ENCODE data around the gene STAT6.

Gene STAT6

GRCh38 chr12:57135527-57136326, 24.6 kb upstream of the STAT6 start:
- no peak for DNase-seq (ENCODE audit: low spot score)
- TF ChIP-seq, protein P1, sequence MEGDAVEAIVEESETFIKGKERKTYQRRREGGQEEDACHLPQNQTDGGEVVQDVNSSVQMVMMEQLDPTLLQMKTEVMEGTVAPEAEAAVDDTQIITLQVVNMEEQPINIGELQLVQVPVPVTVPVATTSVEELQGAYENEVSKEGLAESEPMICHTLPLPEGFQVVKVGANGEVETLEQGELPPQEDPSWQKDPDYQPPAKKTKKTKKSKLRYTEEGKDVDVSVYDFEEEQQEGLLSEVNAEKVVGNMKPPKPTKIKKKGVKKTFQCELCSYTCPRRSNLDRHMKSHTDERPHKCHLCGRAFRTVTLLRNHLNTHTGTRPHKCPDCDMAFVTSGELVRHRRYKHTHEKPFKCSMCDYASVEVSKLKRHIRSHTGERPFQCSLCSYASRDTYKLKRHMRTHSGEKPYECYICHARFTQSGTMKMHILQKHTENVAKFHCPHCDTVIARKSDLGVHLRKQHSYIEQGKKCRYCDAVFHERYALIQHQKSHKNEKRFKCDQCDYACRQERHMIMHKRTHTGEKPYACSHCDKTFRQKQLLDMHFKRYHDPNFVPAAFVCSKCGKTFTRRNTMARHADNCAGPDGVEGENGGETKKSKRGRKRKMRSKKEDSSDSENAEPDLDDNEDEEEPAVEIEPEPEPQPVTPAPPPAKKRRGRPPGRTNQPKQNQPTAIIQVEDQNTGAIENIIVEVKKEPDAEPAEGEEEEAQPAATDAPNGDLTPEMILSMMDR (IDR thresholded peaks at IDR 0.05; ENCODE audit: extremely low read depth, missing control alignments) = no peak

- DNase-seq (ENCODE audit: low spot score) = no peak
- TF ChIP-seq, protein P1 (IDR thresholded peaks at IDR 0.05; ENCODE audit: extremely low read depth, missing control alignments) = no peak
Measured at GRCh38 chr12:57134949-57135348, 23.8 kb upstream of the STAT6 start.

GRCh38 chr12:57133916-57134315, 22.8 kb upstream of the STAT6 start:
- DNase-seq (ENCODE audit: low spot score) = no peak
- TF ChIP-seq, protein P1 (IDR thresholded peaks at IDR 0.05; ENCODE audit: extremely low read depth, missing control alignments) = no peak

- TF ChIP-seq, protein P1 (IDR thresholded peaks at IDR 0.05; ENCODE audit: extremely low read depth, missing control alignments) = no peak
- no peak for DNase-seq (ENCODE audit: low spot score)
Measured at GRCh38 chr12:57133013-57133569, 21.9 kb upstream of the STAT6 start.

DNA sequence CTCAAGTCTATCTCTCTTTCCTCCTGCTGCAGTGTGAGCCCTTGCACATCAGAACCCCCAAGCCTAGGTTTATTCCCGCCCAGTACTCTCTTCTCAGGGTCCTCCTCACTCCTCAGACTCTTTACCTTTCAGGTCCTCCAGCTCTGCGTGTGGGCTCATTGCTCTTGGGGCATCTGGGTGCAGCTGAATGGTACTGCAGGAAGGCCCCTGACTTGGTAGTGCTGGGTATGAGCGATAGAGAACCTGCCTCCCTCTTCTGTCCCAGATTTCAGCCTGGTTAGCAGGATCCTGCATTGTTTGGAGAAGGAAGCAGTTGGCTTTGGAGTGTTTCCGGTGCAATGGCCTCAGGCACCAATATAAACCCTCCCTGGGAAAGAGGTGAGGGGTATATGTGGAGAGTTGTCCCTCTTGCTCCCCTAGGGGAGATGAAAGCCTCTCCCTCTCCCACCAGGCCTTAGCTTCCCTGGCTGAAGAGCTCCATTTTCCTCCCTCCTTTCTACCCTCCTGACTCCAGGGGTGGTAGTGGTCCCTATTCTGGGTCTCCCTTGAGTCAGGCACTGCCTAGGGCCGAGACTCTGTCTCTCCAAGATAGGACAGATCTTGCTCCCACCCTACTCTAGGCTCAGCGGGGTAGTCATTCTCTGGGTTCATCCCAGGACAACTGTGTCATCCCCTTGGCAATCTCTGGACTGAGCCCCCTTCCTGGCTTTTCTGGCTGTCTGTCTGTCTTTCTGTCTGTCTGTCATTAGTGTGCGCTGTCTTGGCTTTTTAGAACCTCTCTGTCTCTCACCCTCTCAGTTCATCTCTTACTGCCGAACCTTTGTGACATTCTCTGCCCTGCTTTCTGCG, 21.0 kb upstream of the STAT6 start:
- DNase-seq (ENCODE audit: low spot score) = no peak
- TF ChIP-seq, protein P1 (IDR thresholded peaks at IDR 0.05; ENCODE audit: extremely low read depth, missing control alignments) = no peak

DNA sequence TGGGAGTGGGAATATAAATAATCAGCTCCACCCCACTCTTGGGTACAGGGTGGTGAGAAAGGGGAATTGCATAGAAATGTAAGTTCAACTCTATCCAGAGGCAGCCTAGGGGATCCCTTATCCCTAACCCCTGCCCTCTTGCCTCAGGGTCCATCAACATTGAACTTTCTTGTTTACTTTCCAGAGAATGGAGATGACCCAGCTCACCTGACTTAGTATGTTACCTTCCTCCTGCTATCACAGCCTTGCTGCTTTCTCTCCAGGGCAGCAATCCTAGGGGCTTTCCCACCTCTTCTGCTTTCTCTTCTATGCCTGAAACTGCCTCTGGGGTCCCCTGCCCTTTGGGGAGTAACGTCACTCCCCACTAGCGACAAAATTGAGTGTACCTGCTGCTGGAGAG, 19.8 kb upstream of the STAT6 start:
- peak; percentile 49 for DNase-seq (ENCODE audit: low spot score)
- TF ChIP-seq, protein P1 (IDR thresholded peaks at IDR 0.05; ENCODE audit: extremely low read depth, missing control alignments) = no peak

DNA sequence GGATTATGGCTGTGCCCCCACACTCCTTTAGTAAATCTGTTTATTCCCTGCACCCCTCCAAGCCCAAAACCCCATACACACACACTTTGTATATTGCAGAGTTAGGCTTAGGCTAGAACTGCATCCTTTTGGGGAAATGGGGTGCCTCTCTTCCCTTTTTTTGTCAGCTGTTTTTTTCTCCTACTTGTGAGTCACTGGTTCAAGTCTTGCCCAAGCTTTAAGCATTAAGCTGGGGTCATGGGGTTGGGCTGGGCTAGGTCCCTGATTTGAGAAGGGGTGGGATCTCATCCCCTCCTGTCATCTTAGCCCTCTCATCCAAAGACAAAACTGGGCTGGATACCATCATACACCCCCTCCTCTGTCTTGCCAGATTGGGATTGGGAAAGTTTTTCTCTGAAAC, 18.7 kb upstream of the STAT6 start:
- no peak for DNase-seq (ENCODE audit: low spot score)
- TF ChIP-seq, protein P1 (IDR thresholded peaks at IDR 0.05; ENCODE audit: extremely low read depth, missing control alignments) = no peak
